ENCODE results near the gene D2HGDH.

DNA sequence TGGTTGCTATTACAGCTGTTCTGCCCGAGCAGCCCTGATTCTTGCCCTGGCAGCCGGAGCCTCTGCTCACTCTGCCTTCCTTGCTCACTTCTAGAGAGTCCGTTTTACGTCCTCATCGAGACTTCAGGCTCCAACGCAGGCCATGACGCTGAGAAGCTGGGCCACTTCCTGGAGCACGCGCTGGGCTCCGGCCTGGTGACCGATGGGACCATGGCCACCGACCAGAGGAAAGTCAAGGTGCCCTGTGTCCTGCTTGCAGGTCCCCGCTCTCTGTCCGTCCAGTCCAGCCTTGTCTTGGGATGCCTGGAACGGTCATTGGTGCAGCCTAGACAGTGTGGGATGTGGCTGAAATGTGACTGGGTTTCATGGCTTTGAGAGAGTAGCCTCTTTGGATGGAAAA lies 16.7 kb downstream of the D2HGDH start:
- no peak for TF ChIP-seq SUZ12 (IDR thresholded peaks at IDR 0.05; ENCODE audit: low read depth, low read length)
- no peak for TF ChIP-seq HMGA1 (CRISPR knock-in tag; conservative IDR thresholded peaks at IDR 0.05)
- TF ChIP-seq, protein P1, sequence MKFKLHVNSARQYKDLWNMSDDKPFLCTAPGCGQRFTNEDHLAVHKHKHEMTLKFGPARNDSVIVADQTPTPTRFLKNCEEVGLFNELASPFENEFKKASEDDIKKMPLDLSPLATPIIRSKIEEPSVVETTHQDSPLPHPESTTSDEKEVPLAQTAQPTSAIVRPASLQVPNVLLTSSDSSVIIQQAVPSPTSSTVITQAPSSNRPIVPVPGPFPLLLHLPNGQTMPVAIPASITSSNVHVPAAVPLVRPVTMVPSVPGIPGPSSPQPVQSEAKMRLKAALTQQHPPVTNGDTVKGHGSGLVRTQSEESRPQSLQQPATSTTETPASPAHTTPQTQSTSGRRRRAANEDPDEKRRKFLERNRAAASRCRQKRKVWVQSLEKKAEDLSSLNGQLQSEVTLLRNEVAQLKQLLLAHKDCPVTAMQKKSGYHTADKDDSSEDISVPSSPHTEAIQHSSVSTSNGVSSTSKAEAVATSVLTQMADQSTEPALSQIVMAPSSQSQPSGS (CRISPR knock-in tag; IDR thresholded peaks at IDR 0.05): no peak
- no peak for TF ChIP-seq ZNF570 (CRISPR knock-in tag; IDR thresholded peaks at IDR 0.05; ENCODE audit: borderline replicate concordance)
- TF ChIP-seq TARDBP (CRISPR knock-in tag; IDR thresholded peaks at IDR 0.05): no peak

All from HepG2 (cell line).